DMS114 treated with DMSO at 0.1 percent for 48 hours (cell line): ENCODE data around the gene HMGA1.

Experiments
- DNase-seq: peaks from one replicate; lab custom pipeline; 2025; ENCODE audit not compliant: unreplicated experiment; lab: John Stamatoyannopoulos, UW

The HMGA1 gene

DNA sequence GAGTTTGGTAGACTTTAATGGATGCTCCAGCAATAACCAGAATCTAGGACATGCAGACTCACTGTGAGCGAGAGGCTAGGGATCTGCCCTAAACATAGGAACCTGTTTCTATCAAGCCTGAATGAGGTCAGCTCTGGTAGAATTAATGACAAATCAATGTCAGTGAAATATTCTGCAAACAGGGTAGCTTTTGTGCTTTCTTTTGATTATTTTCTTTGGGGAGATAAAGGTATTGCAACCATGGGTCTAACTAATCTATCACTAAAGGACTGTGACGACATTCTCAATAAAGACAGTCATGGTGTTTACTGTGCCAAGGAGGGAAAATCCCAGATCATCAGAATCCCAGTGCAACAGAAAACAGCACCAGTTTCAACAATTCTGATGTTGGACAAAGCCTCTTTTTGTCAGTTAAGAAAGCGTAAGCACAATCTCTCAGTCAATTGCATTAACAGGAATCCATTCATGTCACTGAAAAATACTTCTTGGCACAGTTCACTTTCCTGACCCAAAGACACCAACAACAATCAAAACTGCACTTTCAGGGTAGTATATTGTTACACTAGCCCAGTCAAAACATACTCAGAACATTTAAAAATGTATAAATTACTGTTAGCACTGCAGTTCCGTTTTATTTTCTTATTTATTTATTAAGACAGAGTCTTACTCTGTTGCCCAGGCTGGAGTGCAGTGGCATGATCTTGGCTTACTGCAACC, 48.9 kb downstream of the HMGA1 start:
- DNase-seq = no peak

DNA sequence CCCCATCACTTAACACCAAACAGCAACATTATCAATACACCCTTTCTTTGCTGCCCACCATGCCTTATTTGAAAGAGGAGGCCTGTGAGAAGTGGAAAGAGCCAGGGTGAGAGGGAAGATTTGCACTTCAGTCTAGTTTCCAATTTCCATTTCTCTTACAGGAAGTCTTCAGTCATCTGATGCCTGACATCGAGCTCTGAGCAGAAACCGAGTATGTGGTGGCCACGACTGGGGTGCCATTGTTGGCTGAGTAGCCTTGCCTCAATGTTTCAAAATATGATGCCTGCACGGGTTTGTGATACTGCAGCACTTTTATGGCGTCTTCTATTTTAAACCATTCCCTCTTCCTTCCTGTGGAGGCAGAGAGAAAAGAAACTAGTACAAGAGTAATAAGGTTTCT, 51.9 kb downstream of the HMGA1 start:
- DNase-seq = no peak

- no peak for DNase-seq
Measured at GRCh38 chr6:34289137-34289536, 52.5 kb downstream of the HMGA1 start.

GRCh38 chr6:34292954-34293353, 56.3 kb downstream of the HMGA1 start:
- no peak for DNase-seq

DNA sequence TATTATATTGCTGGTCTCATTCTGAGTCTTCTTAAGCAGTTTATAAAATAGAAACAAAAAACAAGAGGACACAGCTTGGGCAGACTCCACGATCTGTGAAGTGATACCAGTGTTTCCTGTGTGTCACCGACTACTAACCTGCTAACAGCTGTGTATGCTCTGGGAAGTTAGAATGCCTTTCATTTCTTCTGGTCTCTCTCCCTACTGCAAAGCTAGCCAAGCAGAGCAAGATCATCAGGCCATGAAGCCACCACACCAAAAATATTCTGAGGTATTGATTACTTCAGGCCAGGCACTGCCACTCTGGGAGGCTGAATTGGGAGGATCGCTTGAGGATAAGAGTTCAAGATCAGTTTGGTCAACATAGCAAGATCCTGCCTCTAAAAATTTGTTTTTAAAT, 59.0 kb downstream of the HMGA1 start:
- DNase-seq = no peak
